Stimulated activated CD8-positive, alpha-beta memory T cell treated with anti-CD3 and anti-CD28 coated beads, Interleukin-2, amount 100 ng/mL, for 48 hours (primary cell): ENCODE measurements around the gene IFNA7.
"Not testable (repeated sequence)": the region's sequence is repeated elsewhere in the genome, so short reads cannot be mapped to it uniquely, and the experiment has no call there.

Source experiments
- DNase-seq, 2 donors: peaks; one replicate each; pipeline ENCODE4 v3.0.0-alpha.2; 2020; ENCODE audit warnings: low read depth in 2 of 2

Gene IFNA7

GRCh38 chr9:21202105-21202504, at the start of gene IFNA7:
TSS of gene IFNA7 (minus strand) at chr9:21202205. CDS start at chr9:21202165, 40 bp downstream.
- not testable (repeated sequence) for DNase-seq

- DNase-seq, result no peak
Measured at GRCh38 chr9:21251638-21252037, 49.6 kb upstream of the IFNA7 start.

- DNase-seq, result no peak
Measured at GRCh38 chr9:21251190-21251589, 49.2 kb upstream of the IFNA7 start.

GRCh38 chr9:21244836-21245235, 42.8 kb upstream of the IFNA7 start:
- no peak for DNase-seq

- no peak for DNase-seq
Measured at GRCh38 chr9:21239911-21240310, 37.9 kb upstream of the IFNA7 start, which contains the start of gene IFNA14. TSS of gene IFNA14 (minus strand) at chr9:21240005. CDS start at chr9:21239935, 70 bp downstream.

GRCh38 chr9:21236360-21236714, 34.3 kb upstream of the IFNA7 start:
- not testable (repeated sequence) for DNase-seq

- DNase-seq, result not testable (repeated sequence)
Measured at GRCh38 chr9:21235468-21236359, 33.7 kb upstream of the IFNA7 start.

- DNase-seq, result no peak
Measured at GRCh38 chr9:21234153-21234687, 32.2 kb upstream of the IFNA7 start.

GRCh38 chr9:21233258-21233657, 31.3 kb upstream of the IFNA7 start:
- no peak for DNase-seq

- no peak for DNase-seq
Measured at GRCh38 chr9:21228122-21228521, 26.1 kb upstream of the IFNA7 start, which contains the start of gene IFNA17. TSS of gene IFNA17 (minus strand) at chr9:21228222. CDS start at chr9:21228173, 49 bp downstream.

- DNase-seq, result not testable (repeated sequence)
Measured at GRCh38 chr9:21217211-21217610, 15.2 kb upstream of the IFNA7 start, which contains the start of gene IFNA16. TSS of gene IFNA16 (minus strand) at chr9:21217311. CDS start at chr9:21217305, 6 bp downstream.

- not testable (repeated sequence) for DNase-seq
Measured at GRCh38 chr9:21213411-21214326, 11.7 kb upstream of the IFNA7 start.

GRCh38 chr9:21212160-21212559, 10.2 kb upstream of the IFNA7 start:
- not testable (repeated sequence) for DNase-seq

GRCh38 chr9:21210782-21211181, 8.8 kb upstream of the IFNA7 start:
- not testable (repeated sequence) for DNase-seq

- DNase-seq, result no peak
Measured at GRCh38 chr9:21210311-21210710, 8.3 kb upstream of the IFNA7 start.

- not testable (repeated sequence) for DNase-seq
Measured at GRCh38 chr9:21207043-21207442, 5.0 kb upstream of the IFNA7 start, which contains the start of gene IFNA10. TSS of gene IFNA10 (minus strand) at chr9:21207143. CDS start at chr9:21207097, 46 bp downstream.

GRCh38 chr9:21205204-21205603, 3.2 kb upstream of the IFNA7 start:
- no peak for DNase-seq

- DNase-seq, result not testable (repeated sequence)
Measured at GRCh38 chr9:21194867-21195776, 6.9 kb downstream of the IFNA7 start.

GRCh38 chr9:21187487-21187886, 14.5 kb downstream of the IFNA7 start, which contains the start of gene IFNA4:
TSS of gene IFNA4 (minus strand) at chr9:21187587. CDS start at chr9:21187531, 56 bp downstream.
- DNase-seq, result not testable (repeated sequence)
